IPS-NIHi11 (cell line): ENCODE data around the gene STX18.
A peak's percentile ranks its signal among the peaks of the same experiment; 100 is the strongest.
"Not testable (repeated sequence)": the region's sequence is repeated elsewhere in the genome, so short reads cannot be mapped to it uniquely, and the experiment has no call there.

Experiments used
- DNase-seq: peaks from one replicate; pipeline ENCODE4 v3.0.0; 2012; ENCODE audit warnings: mixed read lengths, low spot score

Gene STX18

GRCh38 chr4:4554234-4554633, 12.4 kb upstream of the STX18 start:
- no peak for DNase-seq

GRCh38 chr4:4552042-4552441, 10.2 kb upstream of the STX18 start:
- DNase-seq = not testable (repeated sequence)

DNA sequence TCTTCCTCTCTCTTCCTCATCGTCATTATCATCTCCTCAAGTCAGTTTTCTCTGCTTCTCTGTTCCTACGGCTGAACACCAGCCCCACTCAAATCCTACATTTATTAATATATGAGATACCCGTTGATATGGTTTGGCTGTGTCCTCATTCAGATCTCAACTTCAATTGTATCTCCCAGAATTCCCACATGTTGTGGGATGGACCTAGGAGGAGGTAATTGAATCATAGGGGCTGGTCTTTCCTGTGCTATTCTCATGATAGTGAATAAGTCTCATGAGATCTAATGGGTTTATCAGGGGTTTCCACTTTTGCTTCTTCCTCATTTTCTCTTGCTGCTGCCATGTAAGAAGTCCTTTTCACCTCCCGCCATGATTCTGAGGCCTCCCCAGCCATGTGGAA, 8.3 kb upstream of the STX18 start:
- DNase-seq = not testable (repeated sequence)

- no peak for DNase-seq
Measured at GRCh38 chr4:4549534-4549933, 7.7 kb upstream of the STX18 start.

DNA sequence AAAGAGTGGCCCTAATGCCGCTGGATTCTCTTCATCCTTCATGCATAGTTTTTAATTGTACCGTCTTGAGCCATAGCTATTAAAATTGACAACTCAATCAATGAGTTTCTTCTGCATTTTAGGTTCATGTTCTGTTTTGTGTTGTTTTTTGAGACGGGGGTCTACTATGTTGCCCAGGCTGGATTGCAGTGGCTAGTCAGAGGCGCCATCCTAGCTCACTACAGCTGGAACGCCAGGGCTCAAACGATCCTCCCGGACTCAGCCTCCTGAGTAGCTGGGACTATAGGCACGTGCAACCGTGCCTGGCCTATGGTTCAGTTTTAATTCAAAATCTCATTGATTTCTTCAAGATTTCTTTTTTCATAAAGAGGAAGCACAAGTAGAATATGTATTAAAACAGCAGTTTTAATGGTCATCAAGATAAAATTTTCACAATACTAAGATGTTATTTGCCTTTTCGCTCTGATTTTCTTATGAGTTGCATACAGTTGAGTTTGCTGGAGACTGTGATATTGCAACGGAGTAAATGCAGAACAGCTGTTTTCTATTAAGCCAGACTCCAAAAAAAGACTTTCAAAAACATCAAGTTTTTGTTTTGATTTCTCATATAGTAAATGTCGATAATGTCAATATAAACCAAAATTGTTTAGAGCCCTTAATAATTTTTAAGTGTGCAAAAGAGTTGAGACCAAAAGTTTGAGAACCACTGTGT, 1.1 kb upstream of the STX18 start:
- DNase-seq = no peak

GRCh38 chr4:4541040-4541631, 712 bp downstream of the STX18 start:
- DNase-seq = peak; percentile 19

- DNase-seq = no peak
Measured at GRCh38 chr4:4539481-4539880, 2.4 kb downstream of the STX18 start.

DNA sequence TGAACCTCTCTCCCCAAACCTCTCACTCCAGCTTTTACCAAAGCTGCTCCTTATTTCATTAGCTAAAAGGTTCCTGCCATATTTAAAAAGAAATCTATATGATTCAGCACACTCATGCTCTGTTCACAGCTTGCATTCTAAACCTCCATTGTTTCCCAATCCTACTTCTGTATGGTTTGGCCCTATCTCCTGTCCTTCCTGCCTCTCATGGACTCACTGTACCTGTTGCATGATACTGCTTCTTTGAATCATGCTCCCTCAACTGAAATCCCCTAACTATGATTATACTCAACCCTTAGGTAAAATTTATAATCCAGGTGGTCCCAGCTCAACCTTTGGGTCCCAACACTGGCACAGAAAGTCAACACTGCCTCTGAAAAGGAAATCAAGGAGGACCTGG, 6.3 kb downstream of the STX18 start:
- DNase-seq = no peak

DNA sequence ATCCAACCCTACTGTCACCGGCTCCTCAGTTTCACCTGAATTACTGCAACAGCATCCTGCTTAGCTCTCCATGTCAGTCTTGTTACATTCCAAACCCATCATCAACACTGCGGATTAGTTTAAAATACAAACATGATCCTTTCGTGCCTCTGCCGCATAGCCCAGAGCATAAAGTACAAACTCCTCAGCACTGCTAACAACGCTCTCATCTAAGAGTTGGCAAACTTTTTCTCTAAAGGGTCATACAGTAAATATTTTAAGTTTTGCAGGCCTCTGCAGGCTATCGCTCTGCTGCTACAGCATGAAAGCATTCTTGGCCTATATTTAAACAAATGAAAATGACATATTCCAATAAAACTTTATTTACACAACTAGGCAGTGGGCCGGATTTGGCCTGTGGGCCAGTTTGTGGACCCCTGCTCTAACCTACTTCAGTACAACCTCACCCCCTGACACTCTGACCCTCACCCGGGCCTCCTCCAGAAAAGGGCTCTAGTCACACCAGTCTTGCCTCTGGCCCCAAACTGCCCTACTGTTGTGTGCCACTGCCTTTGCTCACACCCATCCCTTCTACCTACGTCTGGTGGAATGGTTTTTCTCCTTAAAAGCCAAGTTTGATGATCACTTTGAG, 7.2 kb downstream of the STX18 start:
- no peak for DNase-seq

- no peak for DNase-seq
Measured at GRCh38 chr4:4533461-4534169, 8.2 kb downstream of the STX18 start.

DNA sequence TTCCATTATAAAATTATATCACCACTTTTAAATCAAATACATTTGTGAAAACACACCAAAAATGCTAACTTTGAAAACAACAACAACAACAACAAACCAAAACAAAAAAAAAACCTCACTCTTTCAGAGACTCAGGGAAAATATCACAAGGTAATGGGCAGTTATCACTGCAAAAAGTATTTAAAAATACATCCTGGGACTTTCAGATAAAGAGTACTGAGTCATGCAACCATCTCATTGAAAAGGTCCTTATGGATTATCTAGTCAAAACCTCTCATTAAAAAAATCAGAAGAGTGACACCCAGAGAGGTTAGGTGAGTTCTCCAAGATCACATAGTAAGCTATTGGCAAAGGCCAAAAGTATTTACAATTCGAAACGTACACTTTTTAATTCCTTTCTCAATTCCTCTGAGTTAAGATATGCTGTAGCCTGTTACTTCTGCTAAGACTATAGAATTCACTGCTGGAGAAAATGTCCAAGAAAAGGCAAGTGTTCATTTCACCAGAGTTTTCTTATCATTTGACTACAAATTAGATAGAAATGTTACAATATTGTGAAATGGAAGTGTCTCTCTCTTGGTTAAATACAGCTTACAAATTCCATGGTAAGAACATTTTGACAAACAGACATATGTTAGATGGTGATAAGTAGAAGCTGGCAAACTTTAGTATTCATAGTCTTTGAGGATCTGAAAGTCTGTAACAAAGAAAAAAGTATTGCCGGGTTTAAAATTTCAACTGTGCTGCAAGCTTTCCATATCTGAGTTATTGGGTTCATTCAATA, 9.3 kb downstream of the STX18 start:
- DNase-seq = no peak

DNA sequence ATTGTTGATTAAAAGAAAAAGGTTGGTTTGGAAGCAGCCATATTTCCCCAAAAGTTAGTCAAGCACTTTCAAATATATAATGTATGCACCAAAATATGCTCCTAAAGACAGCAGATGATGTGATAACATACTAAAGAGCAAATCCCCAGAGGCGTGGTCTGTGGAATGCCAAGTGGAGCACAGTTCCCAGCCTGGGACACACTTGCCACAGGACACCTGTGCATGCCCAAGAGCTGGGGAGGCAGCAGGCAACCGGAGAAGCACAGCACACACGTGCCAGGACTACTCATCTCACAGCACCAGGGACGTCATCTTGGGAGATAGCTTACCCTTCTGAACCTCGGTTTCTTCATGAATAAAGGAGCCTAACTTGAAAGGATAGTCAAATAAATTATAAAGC, 12.5 kb downstream of the STX18 start:
- no peak for DNase-seq

DNA sequence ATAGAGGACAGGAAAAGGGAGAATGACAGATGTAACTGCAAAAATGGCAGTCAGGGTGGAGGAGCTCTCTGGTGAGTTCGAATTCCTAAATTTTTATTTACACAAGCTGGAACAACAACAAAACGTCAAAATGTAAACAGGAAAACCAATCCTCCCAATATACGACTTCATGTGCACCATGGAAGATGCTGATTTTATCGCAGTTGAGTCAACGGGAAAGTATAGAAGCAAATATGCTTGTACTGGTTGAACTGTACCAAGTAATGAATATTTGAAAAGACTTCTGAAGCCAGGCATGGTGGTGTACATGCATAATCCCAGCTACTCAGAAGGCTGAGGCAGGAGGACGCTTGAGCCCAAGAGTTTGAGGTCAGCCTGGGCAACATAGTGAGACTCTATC, 15.4 kb downstream of the STX18 start:
- DNase-seq = no peak

DNA sequence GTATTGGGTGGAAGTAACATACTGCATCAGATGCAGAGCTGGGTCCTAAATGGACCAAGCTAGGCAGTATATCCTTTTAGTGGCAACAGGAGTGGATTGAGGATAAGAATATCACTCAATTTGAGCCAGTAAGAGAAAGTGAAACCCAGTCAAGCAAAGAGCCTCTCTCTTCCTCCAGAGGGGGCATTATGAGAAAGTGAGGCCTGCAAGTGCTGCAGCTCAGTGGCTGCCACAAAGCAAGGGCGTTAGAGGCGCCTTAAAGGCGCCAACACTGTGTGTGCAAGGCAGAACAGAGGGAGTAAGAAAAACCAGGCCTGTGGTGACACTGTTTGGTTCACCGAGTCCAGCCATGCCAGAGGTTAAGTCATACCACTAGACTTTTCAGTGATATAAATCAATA, 17.5 kb downstream of the STX18 start:
- DNase-seq = peak; percentile 41

DNA sequence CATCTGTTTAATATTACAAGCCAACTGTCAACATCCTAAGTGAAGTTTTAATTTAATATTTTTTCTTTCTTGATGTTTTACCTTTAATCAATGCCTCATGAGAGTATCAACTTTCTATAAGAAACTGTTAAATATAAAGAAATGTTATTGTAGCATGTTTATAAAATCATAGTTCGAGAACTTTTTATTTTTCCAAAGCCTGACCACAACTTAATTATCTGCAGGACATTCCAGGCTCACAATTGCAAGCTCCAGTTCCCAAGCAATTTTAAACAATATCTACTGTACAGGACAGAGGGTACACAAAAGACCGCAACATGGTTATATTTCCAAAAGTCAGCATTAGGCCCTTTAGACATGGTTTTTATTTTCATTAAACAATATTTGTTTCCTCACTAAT, 20.1 kb downstream of the STX18 start:
- no peak for DNase-seq

- peak; percentile 41 for DNase-seq
Measured at GRCh38 chr4:4521136-4521535, 20.7 kb downstream of the STX18 start.

- no peak for DNase-seq
Measured at GRCh38 chr4:4519297-4519894, 22.5 kb downstream of the STX18 start.

- DNase-seq = no peak
Measured at GRCh38 chr4:4518747-4519146, 23.1 kb downstream of the STX18 start.

GRCh38 chr4:4514786-4515185, 27.1 kb downstream of the STX18 start:
- no peak for DNase-seq

DNA sequence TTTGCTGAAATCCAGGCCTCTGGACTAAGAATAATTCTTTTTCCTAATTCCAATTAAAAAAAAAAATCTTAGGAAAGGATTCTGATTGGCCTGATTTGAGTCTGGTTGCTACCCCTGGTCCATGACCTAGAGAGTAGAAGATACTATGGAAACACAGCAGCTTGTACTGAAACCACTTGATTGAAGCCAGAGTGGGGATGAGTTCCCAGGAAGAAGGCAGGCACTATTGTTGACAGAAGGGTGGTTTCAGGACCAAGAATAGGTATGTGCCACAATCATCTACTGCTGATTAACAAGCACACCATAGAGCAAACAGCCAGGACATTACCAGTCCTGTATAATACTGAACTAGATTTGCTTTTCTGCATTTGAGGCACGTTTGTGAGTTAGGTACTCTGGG, 29.6 kb downstream of the STX18 start:
- DNase-seq = no peak

- DNase-seq = not testable (repeated sequence)
Measured at GRCh38 chr4:4510641-4511040, 31.2 kb downstream of the STX18 start.

DNA sequence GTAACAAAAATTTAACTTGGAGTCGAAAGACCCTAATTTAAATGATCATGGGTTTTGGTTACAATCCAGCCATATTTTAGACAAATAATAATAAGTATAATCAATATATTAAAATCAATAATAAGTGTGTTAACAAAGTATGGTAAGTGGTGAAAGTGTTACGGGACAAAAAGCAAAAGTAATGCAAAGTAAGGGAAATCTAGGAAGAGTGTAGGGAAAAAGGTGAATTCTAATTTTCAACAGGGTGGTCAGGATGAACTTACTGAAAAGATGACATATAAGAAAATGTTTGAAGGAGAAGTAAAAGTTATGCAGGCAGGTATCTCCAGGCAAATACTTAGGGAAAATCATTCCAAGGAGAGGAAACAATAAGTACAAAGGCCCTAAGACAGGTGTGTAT, 32.3 kb downstream of the STX18 start:
- DNase-seq = no peak
